Cardiac muscle cell (in vitro differentiated cells and primary cell): ENCODE results near the gene AADAT. TPM values are rescaled to one million over a fixed set of nuclear protein-coding genes. Genes with fewer than 3 reads are reported as not detected.
"Not testable (repeated sequence)": the region's sequence is repeated elsewhere in the genome, so short reads cannot be mapped to it uniquely, and the experiment has no call there.

Experiments used
- DNase-seq, 2 donors: peaks; one replicate each; pipeline versions ENCODE4 v3.0.0 to v3.0.0-alpha.2; 2010 to 2017; ENCODE audit warnings: low read depth in 1 of 2, low spot score in 1 of 2
- H3K27ac ChIP-seq: fragments of 200-600 bp; sonication (generic); 2 replicates; pipeline ENCODE4 v1.5.1; 2016
- H3K27me3 ChIP-seq: fragments of 200-600 bp; sonication (generic); 2 replicates; pipeline ENCODE4 v1.6.0; 2016; ENCODE audit warnings: control low read depth
- H3K36me3 ChIP-seq: fragments of 200-600 bp; sonication (generic); 2 replicates; pipeline ENCODE4 v1.5.1; 2016; ENCODE audit warnings: control low read depth
- H3K4me1 ChIP-seq: fragments of 200-600 bp; sonication (generic); 2 replicates; pipeline ENCODE4 v1.8.1; 2017; ENCODE audit warnings: low read depth, mild to moderate bottlenecking, mixed run types
- H3K4me3 ChIP-seq: fragments of 200-600 bp; sonication (generic); 2 replicates; pipeline ENCODE4 v1.5.1; 2016; ENCODE audit warnings: mild to moderate bottlenecking
- H3K9me3 ChIP-seq: fragments of 200-600 bp; sonication (generic); 2 replicates; pipeline ENCODE4 v1.5.1; 2017; ENCODE audit warnings: low read depth, mild to moderate bottlenecking, control low read depth
- polyA plus RNA-seq: library from polyadenylated mRNA; unstranded; fragments of >200 nt; fragmentation: Nextera tagmentation; extraction: Ambion mirVana; gene quantifications from 2 replicates; pipeline ENCODE4 v1.2.1, GENCODE V29; 2016
- total RNA-seq: library from RNA; depleted of rRNA; stranded (reverse); fragments of >200 nt; gene quantifications from 2 replicates; pipeline ENCODE4 v1.2.3, GENCODE V29; 2016
- TF ChIP-seq, protein P1 (sequence below): IDR thresholded peaks from 2 replicates; pipeline ENCODE4 v1.5.1; 2012; ENCODE audit warnings: low read depth, mild to moderate bottlenecking, low read length

AADAT gene
- total and polyA plus RNA-seq, 2 experiments from 2014 or later, result 10.2 to 19.6 TPM

GRCh38 chr4:170102426-170102825 is 12.7 kb upstream of the AADAT start:
- Histone ChIP-seq H3K27me3 (no peaks in the 10 kb centered on the region), H3K4me1 (no peaks in the 10 kb centered on the region), H3K36me3 (no peaks in the 10 kb centered on the region), H3K27ac (no peak overlapping the region), H3K4me3 (no peak overlapping the region), H3K9me3 (no peaks in the 10 kb centered on the region)
- TF ChIP-seq, protein P1, sequence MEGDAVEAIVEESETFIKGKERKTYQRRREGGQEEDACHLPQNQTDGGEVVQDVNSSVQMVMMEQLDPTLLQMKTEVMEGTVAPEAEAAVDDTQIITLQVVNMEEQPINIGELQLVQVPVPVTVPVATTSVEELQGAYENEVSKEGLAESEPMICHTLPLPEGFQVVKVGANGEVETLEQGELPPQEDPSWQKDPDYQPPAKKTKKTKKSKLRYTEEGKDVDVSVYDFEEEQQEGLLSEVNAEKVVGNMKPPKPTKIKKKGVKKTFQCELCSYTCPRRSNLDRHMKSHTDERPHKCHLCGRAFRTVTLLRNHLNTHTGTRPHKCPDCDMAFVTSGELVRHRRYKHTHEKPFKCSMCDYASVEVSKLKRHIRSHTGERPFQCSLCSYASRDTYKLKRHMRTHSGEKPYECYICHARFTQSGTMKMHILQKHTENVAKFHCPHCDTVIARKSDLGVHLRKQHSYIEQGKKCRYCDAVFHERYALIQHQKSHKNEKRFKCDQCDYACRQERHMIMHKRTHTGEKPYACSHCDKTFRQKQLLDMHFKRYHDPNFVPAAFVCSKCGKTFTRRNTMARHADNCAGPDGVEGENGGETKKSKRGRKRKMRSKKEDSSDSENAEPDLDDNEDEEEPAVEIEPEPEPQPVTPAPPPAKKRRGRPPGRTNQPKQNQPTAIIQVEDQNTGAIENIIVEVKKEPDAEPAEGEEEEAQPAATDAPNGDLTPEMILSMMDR, result no peak
- peak in 1 of 2 donors; percentile 9 for DNase-seq

- DNase-seq, H3K4me1 ChIP-seq, H3K9me3 ChIP-seq, H3K36me3 ChIP-seq, H3K27ac ChIP-seq, H3K27me3 ChIP-seq, H3K4me3 ChIP-seq: not testable (repeated sequence)
These were observed 8.4 kb upstream of the AADAT start for GRCh38 chr4:170098171-170098570.

DNA sequence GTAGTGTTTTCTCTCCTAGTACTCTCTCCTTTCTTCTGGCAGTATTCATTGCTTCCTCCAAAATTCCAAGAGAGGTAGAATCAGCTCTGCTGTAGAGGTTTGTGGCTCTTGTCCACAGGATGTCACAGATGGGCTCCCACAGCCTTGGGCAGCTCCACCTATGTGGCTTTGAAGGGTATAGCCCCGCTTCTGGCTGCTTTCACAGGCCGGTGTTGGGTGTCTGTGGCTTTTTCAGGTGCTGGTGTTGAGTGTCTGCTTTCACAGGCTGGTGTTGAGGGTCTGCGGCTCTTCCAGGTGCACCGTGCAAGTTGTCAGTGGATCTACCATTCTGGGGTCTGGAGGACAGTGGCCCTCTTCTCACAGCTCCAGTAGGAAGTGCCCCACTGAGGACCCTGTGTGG is 7.9 kb upstream of the AADAT start:
- no peak overlapping the region for H3K27ac ChIP-seq

GRCh38 chr4:170093973-170094535 is 4.3 kb upstream of the AADAT start:
- TF ChIP-seq, protein P1, result no peak
- no peak for DNase-seq
- Histone ChIP-seq H3K27me3 (no peaks in the 10 kb centered on the region), H3K4me3 (no peak overlapping the region), H3K27ac (no peak overlapping the region), H3K9me3 (no peaks in the 10 kb centered on the region), H3K36me3 (no peaks in the 10 kb centered on the region), H3K4me1 (no peaks in the 10 kb centered on the region)

More for the DNA sequence above, 7.9 kb upstream of the AADAT start:
- TF ChIP-seq, protein P1, result no peak
- Histone ChIP-seq H3K36me3 (no peaks in the 10 kb centered on the region), H3K4me1 (no peaks in the 10 kb centered on the region), H3K27me3 (no peaks in the 10 kb centered on the region), H3K4me3 (no peak overlapping the region), H3K9me3 (no peaks in the 10 kb centered on the region)
- no peak for DNase-seq

GRCh38 chr4:170091069-170091696 is 1.4 kb upstream of the AADAT start:
- DNase-seq, result no peak
- no peak overlapping the region for H3K4me3 ChIP-seq
- H3K4me1 ChIP-seq, result no peaks in the 10 kb centered on the region
- H3K27ac ChIP-seq, result no peak overlapping the region
- no peaks in the 10 kb centered on the region for H3K27me3 ChIP-seq
- H3K9me3 ChIP-seq, result no peaks in the 10 kb centered on the region
- peaks cover 15% of the 10 kb centered on the region for H3K36me3 ChIP-seq
- TF ChIP-seq, protein P1, result no peak

- H3K4me1 ChIP-seq, result no peaks in the 10 kb centered on the region
- DNase-seq, result peak in 1 of 2 donors; percentile 16
- H3K4me3 ChIP-seq, result peak overlapping the region; percentile 50
- no peaks in the 10 kb centered on the region for H3K27me3 ChIP-seq
- TF ChIP-seq, protein P1, result no peak
- no peaks in the 10 kb centered on the region for H3K9me3 ChIP-seq
- H3K27ac ChIP-seq, result no peak overlapping the region
- H3K36me3 ChIP-seq, result peaks cover 15% of the 10 kb centered on the region
These were observed 746 bp upstream of the AADAT start for GRCh38 chr4:170090352-170091052.
